HG03558 (cell line): Measurements from ENCODE around the gene DKK2.

ENCODE experiments used
- ATAC-seq: cut with Tn5 transposase; IDR thresholded peaks from one replicate; pipeline ENCODE4 v1.9.1; 2021; ENCODE audit warnings: moderate number of reproducible peaks; ENCODE audit not compliant: unreplicated experiment; ENCODE audit errors: extremely low read depth

Gene DKK2

DNA sequence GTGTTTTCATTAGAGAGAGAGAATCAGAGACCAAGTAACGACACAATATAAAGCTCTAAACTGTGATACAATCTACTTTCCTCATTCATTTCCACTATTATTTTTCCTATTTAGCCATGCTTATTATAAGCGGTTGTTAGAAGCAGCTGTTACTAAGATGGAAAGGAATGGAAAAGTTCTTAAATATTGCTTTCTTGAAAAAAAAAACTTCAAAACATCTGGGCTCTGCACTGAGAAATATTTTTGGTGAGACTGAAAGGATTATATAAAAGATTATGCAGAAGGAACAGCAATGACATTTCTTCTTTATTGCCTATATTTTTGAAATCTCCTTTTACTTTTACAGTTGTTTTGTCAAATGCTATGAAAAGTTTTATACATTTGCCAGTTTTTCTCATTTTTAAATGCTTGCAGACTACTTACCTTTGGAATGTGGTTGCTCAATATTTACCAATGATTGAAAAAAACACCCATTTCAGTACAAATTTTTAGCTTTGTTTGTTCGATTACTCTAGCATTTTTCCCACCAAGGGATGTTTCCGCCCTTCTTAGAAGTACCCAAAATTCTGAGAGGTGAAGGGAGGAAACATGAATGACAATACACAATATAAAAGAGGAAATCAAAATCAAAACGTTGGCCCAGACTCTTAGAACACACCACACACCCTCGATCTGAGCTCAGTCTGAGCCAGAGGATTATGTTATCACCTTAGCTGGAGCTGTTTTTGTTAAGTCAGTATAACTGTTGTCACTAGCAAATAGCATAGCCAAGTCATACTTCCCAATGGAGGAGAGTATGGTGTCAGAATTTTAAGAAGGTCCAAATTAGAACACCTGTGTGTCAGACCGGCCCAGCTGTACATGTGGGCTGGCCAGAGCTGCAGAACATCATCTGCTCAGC, 18.4 kb downstream of the DKK2 start:
- no peak for ATAC-seq

DNA sequence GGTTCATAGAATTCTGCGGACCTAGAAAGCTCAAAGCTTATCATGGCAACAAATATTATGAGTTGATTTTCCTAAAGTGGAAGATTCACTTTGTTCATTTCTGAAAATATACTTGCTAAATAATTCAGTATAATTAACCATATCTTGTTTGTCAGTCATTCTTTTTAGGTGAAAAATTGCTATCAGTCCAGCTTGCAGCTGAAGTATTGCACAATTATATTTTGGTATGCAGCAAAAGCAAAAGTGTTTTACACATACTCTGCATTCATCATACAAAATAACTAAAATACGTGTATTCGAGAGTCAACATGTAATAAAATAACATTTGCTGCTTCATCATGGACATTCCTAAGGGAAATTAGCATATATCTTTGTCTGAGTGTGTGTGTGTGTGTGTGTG, 24.8 kb downstream of the DKK2 start:
- ATAC-seq, result no peak

DNA sequence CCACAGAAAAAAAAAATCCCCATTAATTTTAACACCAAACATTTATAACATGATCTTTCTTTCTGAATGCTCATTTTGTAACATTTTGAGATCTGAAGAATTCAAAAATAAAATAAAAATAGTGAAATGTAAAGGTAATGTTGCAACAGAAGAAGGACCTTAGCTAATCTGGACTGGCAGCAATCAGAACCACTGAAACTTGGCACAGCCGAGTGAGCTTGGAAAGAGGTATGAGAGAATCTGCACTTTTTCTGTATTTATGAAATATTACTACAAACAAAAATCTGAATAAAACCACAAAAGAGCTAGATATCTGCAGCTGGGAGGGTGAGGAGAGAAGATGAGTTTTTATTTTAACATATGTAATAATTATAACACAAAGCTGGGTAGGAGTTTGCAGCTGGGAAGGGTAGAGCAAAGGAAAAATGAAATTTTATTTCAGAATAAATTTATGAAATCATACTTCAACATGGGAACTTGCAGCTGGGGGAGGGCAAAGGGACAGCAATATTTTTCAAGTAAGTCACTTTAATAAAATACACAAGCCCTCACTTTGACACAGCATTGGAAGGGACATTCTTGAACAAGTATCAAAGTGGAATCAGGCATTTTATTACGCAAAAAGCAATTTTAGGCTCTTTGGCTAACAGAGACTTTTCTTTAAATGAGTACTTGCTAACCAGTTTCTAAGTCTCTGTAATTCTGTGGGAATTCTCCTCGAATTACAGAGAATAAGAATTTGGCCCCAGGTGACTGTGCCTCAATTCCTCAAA, 26.7 kb downstream of the DKK2 start:
- no peak for ATAC-seq

DNA sequence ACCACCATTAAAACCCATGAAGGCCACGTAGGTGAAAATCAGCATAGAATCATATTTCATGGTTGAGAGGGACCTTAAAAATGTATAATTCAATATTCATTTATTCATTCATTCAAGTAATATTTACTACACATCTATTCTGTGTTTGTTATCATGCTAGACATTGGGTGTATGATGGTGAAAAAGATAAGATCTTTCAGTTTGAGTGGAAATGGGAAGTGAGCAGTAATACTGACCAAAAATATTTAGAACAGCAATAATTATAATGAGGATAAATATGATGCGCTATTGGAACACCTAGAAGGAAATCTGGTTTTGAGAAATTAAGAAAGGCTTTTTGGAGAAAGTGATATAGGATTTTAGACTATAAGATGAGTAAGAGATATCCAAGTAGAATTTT, 28.0 kb downstream of the DKK2 start:
- no peak for ATAC-seq

DNA sequence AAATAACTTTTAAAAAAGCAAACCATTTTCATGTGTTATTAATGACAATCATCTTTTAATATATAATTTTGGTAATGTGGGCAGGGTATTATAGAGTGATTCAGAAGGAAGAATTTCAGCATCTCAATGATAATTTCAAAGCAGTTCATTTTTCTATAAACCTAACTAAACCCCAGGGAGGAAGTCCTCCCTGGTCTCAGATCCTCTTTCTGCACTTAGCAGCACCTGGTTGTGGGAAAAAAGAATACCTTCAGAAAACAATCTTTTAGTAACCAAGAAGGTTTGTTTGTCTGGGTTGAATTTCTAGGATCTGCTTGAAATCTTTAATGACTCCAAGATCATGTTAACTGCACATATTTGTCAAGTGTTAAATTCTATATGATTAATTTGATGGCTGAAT, 29.9 kb downstream of the DKK2 start:
- no peak for ATAC-seq

DNA sequence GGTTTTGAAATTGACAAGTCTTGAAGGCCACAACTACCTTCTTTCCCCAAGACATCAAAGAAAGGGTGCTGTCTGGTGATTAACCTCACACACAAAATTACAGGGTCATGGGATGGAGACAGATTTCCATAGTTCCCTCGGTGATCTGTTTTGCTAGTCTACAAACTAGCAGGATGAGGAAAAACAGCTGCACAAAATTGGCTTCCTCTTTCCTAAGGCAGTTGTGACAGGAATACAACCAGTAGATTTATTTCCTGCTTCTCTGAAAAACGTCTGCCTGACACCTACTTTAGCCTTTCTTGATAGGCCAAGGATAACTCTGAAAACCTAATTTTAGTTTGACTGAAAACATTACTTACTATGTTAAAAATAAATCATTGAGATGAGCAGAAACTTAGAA, 39.6 kb downstream of the DKK2 start:
- ATAC-seq, result no peak

DNA sequence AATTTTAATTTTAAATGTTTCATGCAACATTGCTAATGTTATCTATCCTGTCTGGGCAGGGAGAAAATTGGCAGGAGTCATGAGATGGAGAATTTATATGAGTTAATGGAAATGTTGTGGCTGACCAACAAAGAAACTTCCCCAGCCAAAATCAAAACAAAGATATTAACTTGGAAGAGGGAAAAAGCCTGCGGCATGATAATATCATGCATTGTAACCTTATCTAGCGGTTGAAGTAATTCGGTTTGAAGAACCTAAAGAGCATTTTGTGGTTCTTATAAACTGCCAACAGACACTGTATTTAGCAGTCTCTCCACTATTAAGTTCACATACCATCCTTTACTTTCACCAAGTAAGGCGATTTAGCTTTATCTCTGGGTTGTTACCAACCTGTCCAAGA, 42.3 kb downstream of the DKK2 start:
- ATAC-seq, result no peak

DNA sequence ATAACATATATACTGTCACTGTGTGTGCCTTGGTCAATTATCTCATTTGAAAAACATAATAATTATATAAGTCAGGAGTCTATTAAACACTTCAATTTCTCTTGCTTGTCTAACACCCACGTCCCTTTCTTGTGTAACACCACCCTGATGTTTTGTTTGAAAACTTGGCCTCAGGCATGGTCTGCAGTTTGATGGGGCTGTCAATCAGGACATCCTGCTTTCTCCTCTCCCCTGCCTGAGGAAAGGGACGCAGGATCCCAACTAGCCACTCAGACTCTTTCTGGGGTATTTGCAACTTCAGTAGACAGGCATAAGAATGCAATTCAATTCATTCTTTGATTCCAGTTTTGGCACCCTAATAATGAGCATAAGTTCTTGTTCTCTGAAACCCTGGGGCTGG, 48.8 kb downstream of the DKK2 start:
- no peak for ATAC-seq

DNA sequence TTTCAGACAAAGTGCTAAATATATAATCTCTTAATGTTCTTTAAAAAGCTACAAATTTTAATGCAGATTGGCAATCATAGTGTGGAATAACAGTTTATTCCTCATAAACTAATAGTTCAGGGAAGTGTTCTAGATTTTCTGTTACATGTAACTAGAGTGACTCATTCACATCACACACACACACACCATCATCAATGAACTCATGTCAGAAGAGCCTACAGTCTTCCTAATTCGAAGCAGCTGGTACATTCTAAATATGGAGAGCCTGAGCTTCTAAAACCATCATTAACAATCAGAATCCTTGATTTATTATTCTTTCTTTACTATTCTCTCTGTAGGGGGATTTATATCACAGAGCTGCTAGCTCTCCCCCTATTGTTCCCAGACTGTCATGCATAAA, 49.6 kb downstream of the DKK2 start:
- no peak for ATAC-seq

DNA sequence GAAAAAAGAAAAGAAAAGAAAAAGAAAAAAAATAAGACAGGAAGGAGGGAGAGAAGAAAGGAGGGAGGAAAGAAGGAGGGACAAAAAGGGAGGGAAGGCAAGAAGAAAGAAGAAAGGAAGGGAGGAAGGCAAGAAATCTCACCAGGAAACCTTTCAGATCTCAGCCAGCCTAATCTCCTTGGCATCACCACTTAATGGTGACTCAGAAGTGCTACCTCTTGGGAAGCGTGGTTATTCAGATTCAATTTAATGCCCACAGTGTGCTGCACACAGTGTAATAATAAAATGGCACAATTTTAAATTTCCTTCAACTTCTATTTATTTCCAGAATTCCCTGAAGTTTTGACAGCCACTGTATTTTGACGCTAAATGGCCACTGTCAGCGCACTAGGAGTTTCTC, 50.3 kb downstream of the DKK2 start:
- ATAC-seq, result no peak

DNA sequence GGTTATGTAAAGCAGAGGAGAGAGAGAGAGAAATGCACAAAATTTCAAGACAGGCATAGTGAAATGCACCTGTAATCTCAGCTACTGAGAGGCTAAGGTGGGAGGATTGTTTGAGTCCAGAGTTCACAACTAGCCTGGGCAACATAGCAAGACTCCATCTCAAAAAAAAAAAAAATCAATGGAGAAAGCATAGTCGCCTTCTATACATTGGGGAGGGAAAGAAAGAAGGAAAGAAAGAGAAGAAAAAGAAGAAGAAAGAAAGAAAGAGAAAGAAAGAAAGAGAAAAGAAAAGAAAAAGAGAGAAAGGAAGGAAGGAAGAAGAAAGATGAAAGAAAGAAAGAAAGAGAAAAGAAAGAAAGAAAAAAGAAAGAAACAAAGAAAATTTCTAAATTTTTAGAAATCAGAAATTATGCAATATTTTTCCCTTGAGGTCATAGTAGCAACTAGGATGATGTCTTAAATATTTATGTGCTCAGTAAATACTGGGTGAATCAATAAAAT, 53.4 kb downstream of the DKK2 start:
- ATAC-seq, result no peak

DNA sequence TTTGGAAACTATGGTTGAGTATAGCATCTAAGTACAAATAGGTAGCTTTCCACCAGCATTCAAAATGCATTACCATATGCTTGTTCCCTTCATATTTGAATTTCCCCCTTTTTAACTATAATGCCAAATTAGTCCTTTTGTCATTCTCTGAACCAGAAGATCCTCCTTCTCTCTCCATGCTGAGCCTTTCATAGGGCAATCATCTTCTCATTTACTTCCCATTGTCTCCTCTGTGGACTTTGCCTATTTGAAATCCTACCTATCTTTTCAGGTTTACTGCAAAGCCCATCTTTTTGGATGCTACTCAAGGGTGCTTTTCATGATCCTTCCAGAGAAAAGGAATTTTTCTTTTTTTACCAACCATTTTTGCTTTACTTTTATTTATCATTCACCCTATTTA, 54.7 kb downstream of the DKK2 start:
- no peak for ATAC-seq

DNA sequence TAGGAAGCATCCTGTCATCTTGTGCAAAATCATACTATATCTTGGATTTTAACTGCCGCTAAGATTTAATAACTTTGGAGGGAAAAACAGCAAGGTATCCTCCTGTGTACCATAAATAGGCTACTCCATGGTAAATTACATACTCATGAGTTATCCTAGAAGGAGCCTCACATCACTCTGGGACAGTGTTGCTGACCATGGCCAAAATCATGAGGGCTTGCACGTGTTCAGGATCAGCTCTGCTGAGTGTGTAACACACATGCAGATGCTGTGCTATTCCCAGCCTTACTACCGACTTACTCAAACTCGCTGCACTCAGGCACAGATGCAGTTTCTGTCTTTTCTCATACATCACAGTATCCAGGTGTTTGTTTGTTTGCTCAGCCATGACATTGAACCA, 56.6 kb downstream of the DKK2 start:
- ATAC-seq, result no peak

DNA sequence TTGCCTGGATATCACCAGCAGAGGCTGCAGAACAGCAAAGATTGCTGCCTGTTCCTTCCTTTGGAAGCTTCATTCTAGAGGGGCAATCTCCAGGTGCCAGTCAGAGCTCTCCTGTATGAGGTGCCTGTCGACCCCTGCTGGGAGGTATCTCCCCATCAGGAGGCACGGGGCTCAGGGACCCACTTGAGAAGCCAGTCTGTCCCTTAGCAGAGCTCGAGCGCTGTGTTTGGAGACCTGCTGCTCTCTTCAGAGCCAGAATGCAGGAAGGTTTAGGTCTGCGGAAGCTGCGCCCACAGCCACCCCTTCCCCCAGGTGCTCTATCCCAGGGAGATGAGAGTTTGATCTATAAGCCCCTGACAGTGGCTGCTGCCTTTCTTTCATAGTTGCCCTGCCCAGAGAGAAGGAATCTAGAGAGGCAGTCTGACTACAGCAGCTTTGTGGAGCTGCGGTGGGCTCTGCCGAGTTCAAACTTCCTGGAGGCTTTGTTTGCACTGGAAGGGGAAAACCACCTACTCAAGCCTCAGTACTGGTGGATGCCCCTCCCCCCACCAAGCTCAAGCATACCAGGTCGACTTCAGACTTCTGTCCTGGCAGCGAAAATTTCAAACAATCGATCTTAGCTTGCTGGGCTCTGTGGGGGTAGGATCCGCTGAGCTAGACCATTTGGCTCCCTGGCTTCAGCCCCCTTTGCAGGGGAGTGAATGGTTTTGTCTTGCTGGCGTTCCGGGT, 57.9 kb downstream of the DKK2 start:
- ATAC-seq, result no peak

DNA sequence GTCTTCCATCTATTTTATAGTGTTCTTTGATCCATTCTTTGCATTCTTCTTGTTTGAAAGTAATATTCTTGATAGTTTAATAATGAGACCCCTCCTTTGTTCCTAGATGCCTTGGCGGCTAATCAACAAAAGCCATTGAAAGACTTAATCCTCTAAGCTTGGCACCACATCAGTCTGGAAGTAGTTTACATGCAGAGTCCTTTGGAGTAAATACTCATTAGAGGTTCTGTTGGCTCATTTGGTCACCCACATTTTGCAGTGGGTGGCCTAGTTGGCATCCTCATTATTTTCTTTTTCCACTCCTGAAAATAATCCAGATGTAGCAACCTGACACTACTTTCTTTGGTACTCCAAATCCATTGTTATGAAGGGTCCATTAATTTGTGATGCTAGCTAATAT, 64.5 kb downstream of the DKK2 start:
- no peak for ATAC-seq

DNA sequence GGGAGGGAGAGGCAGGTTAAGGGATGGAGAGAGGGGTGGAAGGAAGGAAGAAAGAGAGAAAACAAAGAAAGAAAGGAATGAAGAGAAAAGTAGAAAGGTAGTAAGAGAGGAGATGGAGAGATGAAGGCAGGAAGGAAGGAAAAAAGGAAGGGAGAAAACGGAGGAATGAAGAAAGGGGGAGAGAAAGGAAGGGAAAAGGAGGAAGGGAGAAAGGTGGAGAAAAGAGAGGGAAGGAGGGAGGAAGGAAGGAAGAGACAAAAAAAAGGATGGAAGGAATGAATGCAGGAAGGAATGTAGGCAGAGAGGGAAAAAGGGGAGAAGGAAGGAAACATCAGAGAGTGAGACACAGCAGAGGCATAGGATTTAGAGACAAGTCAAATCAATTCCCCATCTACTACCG, 68.2 kb downstream of the DKK2 start:
- no peak for ATAC-seq

DNA sequence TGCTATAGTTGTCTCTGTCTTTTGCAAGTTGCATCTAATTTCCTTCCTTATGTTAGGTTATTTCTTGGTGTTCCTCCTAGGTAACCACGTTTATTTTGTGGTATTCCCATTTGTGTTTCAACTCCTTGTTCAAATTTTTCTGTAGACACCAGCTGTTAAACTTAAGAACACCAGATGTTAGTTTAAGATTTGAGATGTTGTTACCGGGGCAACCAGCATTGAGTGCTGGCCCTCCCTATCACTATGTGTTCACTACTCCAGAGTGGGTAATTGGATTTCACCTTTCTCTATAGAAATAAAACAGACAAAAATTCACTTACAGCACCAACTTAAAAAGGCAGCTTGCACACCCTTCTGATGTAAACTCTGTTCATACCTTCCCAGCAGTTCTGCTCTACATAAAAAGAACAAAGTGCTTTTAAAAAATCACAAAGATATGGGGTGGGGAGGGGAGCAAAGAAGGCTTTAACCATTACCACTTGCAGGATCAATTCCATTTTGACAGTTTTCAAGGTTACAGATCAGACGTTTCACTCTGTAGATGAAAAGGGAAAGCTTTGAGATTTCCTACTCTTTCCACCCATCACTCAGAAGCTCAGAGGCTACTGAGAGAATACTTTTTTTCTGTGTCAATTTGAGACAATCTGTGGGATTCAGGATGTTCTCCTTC, 82.9 kb downstream of the DKK2 start:
- ATAC-seq, result no peak

DNA sequence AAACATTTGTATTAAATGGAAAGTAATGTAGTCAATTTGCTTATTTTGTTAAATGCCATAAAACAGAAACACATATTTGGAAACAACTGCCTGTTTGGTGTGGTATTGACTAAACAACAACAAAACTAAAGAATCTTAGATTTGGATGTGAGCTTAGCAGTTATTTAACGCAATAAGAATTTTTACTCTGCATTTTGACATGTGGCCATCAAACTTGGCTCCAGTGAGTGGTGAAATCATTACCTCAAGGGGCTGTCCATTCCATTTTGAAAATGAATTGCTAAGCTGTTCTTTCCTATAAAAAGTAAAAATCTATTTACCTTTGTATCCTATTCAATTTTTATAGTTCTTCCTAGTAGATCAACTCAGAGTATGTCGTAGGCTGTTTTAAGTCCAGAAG, 84.2 kb downstream of the DKK2 start:
- ATAC-seq, result no peak

DNA sequence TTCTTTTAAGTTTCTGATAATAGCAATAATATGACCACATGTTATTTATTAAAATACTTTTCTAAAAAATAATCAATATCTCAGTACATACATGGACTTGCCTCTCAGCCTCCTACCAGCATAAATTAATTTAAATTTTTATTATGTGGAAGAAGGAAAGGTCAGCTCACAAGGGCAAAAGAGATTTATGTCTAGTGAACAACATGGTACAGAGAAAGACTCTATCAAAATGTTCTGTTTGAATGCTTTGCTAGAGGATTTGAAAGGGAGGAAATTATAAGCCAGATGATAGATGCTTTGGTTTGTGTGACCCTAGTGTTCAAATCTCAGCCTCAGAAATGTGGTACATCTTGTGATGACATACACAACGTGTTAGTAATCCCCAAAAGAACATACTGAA, 94.3 kb downstream of the DKK2 start:
- no peak for ATAC-seq

DNA sequence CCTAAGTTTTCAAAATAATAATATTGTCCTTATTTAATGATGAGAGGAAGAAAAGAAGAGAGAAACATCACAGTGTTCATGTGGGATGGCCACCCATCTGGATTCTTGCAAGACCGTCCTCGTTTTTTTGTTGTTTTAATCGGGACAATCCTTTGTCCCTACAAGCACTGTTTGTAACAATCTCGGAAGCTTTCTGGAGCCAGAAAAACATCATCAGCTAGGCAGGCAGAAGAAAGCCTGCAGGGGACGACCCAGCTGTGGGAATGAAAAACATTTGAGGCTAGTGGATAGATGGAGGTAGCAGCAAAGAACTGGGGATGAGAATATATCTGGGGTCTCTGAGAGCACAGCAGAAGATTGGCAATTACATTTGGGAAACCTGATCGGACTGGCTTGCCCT, 105.6 kb downstream of the DKK2 start:
- no peak for ATAC-seq
